GM12865 (cell line): Measurements from ENCODE around the gene CARMIL1.

Source experiments
- DNase-seq: peaks from one replicate; pipeline ENCODE4 v3.0.0; 2010; ENCODE audit warnings: low read depth
- H3K4me3 ChIP-seq: 2 replicates; pipeline ENCODE4 v1.5.1; 2011; ENCODE audit warnings: mild to moderate bottlenecking, low read depth, low read length, control low read depth
- CTCF ChIP-seq: IDR thresholded peaks from 2 replicates; pipeline ENCODE4 v1.5.1; 2011; ENCODE audit warnings: low read length, control low read depth, low read depth, inconsistent platforms; ENCODE audit not compliant: insufficient read depth; ENCODE audit errors: missing control alignments

CARMIL1 gene

GRCh38 chr6:25472906-25473305 lies 193.7 kb downstream of the CARMIL1 start:
- H3K4me3 ChIP-seq: no peak overlapping the region
- DNase-seq: no peak
- TF ChIP-seq CTCF: no peak

DNA sequence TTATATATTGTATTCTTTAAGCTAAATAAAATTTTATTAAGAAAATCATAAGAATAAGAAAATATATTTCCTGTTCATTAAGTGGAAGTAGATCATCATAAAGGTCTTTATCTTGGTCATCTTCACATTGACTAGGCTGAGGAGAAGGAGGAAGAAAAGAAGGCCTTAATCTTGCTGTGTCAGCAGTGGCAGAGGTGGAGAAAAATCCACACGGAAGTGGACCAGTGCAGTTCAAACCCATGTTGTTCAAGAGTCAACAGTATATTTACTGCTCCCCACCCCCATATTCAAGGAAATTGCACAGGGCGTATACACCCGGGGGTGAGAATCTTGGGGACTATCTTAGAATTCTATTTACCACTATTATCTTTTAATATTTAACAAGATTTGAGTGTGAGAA lies 194.3 kb downstream of the CARMIL1 start:
- TF ChIP-seq CTCF: no peak
- DNase-seq: no peak
- no peak overlapping the region for H3K4me3 ChIP-seq

DNA sequence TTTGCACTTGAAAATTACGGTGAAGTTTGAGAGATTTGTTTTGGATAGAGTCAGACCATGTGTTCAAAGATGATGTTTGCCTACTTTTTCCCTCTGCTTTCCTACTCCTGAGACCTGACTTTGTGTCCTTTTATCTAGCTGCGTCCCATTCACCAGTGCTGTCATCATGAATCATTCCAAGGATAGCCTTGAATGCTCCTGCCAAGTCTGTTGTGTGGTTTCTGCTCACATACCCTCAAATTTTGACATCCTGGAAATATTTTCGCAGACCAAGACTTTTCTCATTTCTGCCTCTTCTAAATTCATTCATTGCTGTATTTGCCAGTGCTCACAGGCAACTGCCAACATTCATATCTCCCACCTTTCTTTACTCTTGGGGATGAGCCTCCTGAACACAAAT lies 197.0 kb downstream of the CARMIL1 start:
- TF ChIP-seq CTCF: no peak
- no peak overlapping the region for H3K4me3 ChIP-seq
- no peak for DNase-seq

- no peak for DNase-seq
- no peak overlapping the region for H3K4me3 ChIP-seq
- no peak for TF ChIP-seq CTCF
Measured at GRCh38 chr6:25477006-25477590, 197.9 kb downstream of the CARMIL1 start.

GRCh38 chr6:25478973-25479372 lies 199.8 kb downstream of the CARMIL1 start:
- DNase-seq: no peak
- no peak overlapping the region for H3K4me3 ChIP-seq
- TF ChIP-seq CTCF: no peak

DNA sequence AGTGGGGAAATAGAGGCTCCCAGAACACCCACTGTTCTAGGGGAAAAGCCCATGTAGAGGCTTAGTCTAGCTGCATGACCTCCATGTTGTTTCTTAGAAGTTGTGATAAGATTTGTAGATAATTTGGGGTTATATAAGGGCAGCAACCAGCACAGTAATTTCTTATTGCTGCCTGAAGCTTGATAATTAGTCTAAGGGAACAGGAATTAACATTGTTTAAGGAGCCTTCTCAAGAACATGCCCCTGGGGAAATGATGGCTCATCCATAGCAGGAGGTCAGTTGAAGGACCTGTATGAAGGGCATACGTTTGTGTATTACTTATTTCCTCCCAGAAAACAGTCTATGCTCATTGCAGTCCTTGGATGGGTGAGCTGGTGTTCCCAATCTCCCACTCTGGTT lies 202.1 kb downstream of the CARMIL1 start:
- DNase-seq: no peak
- H3K4me3 ChIP-seq: no peak overlapping the region
- TF ChIP-seq CTCF: no peak

GRCh38 chr6:25482996-25483395 lies 203.8 kb downstream of the CARMIL1 start:
- H3K4me3 ChIP-seq: no peak overlapping the region
- DNase-seq: no peak
- no peak for TF ChIP-seq CTCF
